SK-N-MC (cell line): ENCODE measurements around the gene DGKI.

Experiments used
- EZH2 ChIP-seq: fragments of 200-600 bp; sonication (generic); IDR thresholded peaks from one replicate; pipeline ENCODE4 v1.6.1; 2017; ENCODE audit warnings: antibody characterized with exemption
- POLR2AphosphoS5 ChIP-seq: IDR thresholded peaks from 2 replicates; pipeline ENCODE4 v1.6.1; 2012; ENCODE audit warnings: mild to moderate bottlenecking, low read depth, low read length, borderline replicate concordance

DNA sequence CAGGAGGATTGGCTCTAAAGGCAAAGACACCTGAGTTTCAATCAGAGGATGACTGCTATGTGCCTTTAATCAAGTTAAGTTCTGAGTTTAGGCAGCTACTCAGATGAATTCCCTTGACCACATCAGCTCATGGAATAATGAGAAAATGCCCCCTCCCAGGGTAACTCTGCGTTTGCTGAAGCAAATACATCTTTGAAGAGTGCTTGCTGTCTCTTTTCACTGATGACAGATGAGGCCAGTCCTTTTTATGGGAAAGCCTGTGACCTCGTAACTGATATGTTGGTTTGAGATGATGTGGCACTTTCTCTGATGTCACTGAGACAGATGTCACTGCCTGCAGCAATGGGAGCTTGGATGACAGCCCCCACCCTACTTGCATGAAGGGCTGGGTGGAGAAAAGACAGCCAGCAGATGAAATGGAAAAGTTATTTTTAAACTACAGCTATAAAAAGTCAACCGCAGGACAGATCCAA, 43.7 kb upstream of the DGKI start:
- TF ChIP-seq POLR2AphosphoS5, result no peak
- TF ChIP-seq EZH2, result no peak
